HG03175 (cell line): ENCODE measurements around the gene TUBGCP2.
"Not testable (repeated sequence)": the region's sequence is repeated elsewhere in the genome, so short reads cannot be mapped to it uniquely, and the experiment has no call there.

ENCODE experiments used
- ATAC-seq: cut with Tn5 transposase; IDR thresholded peaks from one replicate; pipeline ENCODE4 v1.9.1; 2021; ENCODE audit warnings: mild to moderate bottlenecking, moderate library complexity; ENCODE audit not compliant: unreplicated experiment

The TUBGCP2 gene

GRCh38 chr10:133325440-133326222 lies 17.0 kb upstream of the TUBGCP2 start:
- no peak for ATAC-seq

DNA sequence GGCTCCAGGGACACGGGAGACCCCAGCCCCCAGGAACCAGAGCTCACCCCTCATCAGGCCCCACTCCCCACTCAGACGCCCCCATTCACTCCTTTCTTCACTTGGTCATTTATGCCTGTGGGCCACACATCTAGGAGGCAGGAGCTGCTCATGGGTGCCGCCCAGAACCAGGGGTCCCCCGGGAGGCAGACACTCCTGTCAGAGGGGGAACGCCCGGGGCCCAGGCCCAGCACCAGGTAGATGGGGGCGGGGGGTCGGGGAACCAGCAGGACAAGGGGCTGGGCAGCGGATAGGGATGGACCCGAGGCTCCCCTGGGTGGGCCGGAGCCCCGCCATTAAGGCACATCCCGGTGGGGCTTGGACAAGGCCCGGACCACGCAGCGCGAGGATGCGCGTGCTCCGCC lies 16.2 kb upstream of the TUBGCP2 start:
- no peak for ATAC-seq

- no peak for ATAC-seq
Measured at GRCh38 chr10:133324198-133324792, 15.6 kb upstream of the TUBGCP2 start.

GRCh38 chr10:133322064-133322709 lies 13.5 kb upstream of the TUBGCP2 start:
- ATAC-seq, result not testable (repeated sequence)

DNA sequence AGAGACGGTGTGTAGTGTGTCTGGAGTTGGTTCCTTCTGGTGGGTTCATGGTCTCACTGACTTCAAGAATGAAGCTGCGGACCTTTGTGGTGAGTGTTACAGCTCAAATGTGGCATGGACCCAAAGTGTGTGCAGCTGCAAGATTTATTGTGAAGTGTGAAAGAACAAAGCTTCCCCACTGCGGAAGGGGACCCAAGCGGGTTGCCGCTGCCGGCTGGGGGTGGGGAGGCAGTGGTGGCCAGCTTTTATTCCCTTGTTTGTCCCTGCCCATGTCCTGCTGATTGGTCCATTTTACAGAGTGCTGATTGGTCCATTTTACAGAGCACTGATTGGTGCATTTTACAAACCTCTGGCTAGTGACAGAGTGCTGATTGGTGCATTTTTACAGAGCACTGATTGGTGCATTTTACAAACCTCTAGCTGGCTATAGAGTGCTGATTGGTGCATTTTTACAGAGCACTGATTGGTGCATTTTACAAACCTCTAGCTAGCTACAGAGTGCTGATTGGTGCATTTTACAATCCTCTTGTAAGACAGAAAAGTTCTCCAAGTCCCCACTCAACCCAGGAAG lies 12.3 kb upstream of the TUBGCP2 start:
- ATAC-seq, result not testable (repeated sequence)

DNA sequence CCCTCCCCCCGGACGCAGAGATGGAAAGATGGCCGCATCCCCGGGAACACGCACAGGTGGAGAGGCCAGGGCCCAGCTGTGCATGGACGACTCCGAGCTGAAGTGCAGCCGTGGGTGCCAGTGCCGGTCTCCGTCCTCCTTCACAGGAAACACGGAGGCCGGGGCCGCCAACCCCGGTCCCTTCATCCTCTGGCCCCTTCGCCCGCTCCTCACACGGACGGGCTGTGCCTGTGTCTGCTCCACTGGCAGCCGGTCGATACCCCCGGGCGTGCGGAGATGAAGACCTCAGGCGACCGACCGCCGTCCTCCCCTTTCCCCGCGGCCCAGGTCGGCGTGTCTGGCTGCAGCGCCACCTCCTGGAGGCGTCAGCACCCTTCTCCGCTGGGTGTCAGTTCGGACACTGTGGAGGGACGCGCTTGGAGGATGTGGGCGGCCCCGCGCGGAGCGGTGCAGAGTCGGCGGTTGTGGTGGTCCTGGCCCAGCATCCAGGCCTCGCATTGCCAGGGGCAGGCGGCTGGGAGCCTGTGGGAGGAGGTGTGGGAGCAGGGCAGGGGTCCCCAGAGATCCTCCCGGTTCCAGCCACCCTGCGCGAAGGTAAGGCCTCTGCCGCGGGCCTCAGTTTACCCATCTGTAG lies 9.9 kb upstream of the TUBGCP2 start:
- peak; percentile 82 for ATAC-seq

GRCh38 chr10:133316732-133317131 lies 8.1 kb upstream of the TUBGCP2 start:
- ATAC-seq, result no peak

DNA sequence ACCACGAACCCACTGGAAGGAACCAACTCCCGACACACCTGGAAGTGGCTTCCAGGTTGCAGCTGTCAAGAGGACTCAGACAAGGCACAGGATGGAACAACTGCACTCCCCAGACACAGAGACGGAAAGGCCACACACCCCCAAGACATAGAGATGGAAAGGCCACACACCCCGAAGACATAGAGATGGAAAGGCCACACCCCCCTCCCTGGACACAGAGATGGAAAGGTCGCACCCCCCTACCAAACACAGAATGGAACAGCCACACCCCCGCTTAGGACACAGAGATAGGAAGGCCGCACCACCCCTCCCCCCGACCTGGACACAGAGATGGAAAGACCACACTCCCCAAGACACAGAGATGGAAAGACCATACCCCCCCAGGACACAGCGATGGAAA lies 7.6 kb upstream of the TUBGCP2 start:
- no peak for ATAC-seq

- no peak for ATAC-seq
Measured at GRCh38 chr10:133315847-133316246, 7.2 kb upstream of the TUBGCP2 start.

GRCh38 chr10:133314911-133315310 lies 6.2 kb upstream of the TUBGCP2 start:
- ATAC-seq, result no peak

DNA sequence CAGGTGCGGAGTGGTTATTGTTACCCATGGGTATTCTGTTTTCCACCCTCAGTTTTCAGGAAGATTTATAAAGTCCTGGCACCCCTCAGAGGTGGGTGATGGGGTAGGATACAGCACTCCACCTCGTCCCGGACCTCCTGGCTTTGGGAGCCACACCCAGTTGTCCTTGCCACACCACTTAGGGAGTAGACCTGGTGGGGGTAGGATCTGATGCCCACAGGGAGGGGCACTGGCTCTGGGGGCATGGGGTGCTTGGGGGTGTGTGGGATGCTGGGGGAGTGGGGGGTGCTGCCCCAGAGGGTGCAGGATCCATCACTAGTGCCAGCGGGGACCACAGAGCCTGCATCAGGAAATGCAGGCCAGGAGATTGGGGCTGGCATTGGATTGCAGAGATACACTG lies 4.5 kb upstream of the TUBGCP2 start:
- ATAC-seq, result no peak

DNA sequence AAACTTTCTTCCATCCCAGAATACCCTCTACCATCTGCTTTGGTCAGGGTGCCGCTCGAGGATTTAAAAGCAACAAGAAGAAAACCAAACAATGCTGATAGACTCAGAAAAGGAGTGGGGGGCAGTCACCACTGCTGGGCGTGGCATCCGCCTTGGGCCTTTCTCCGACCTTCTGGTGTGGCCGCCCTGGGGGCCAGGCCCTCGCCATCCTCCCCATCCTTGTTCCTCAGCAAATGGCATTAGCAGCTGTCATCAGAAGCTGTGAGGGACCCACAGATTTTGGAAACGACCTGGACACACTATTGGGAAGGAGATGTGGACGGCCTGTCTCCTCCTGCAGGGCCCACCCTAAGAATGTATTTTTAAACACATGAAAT lies 4.1 kb upstream of the TUBGCP2 start:
- no peak for ATAC-seq

GRCh38 chr10:133312016-133312768 lies 3.5 kb upstream of the TUBGCP2 start:
- no peak for ATAC-seq

- ATAC-seq, result no peak
Measured at GRCh38 chr10:133311570-133311969, 2.9 kb upstream of the TUBGCP2 start.

GRCh38 chr10:133310789-133311188 lies 2.1 kb upstream of the TUBGCP2 start:
- ATAC-seq, result no peak

GRCh38 chr10:133310399-133310755 lies 1.7 kb upstream of the TUBGCP2 start:
- no peak for ATAC-seq

DNA sequence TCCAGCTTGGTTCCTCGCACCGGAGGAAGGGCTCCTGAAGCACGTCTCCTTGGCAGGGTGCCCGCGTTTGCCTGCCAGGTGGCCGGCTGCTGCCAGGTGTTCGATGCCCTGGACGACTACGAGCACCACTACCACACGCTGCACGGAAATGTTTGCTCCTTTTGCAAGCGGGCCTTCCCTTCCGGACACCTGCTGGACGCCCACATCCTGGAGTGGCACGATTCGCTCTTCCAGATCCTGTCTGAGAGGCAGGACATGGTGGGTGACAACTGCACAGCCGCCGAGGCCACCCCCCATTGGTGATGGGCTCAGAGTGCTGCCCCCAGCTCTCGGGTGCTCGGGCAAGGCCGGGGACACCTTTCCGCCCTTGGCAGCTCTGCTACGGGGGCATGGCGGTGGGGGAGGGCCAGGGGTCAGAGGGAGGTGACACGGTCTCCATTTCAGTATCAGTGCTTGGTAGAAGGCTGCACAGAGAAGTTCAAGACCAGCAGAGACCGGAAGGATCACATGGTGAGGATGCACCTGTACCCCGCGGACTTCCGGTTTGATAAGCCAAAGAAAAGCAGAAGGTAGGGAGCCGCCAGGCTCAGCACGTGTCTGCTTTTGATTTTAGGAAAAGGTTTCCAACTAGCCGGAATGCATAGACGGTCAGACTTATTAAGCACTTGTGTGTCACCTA lies 1.2 kb upstream of the TUBGCP2 start:
- ATAC-seq, result no peak

DNA sequence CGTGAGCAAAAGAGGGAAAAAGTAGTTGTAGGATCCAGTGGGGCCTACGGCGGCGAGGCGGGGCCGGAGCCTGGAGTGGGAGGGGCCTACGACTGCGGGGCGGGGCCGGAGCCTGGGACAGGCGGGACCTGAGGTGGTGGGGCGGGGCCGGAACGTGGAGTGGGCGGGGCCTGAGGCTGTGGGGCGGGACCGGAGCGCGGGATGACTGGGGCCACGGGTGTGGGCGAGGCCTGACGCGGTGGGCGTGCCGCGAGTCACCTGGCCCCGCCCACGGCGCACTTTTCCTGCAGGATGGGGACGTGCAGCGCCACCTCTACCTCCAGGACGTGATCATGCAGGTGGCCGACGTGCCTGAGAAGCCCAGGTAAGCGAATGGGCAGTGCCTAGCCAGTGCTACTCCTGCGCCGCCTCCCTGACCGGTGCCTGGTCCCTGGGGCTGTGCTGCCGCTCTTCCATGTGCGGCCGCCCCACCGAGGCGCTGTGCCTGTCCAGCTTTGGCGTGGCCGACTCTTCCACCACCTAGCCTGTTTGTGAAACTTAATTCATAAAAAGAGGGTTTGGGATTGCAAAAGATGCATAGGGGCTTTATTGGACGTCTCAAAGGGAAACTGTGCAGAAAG lies 538 bp upstream of the TUBGCP2 start:
- peak; percentile 72 for ATAC-seq

- peak; percentile 52 for ATAC-seq
Measured at GRCh38 chr10:133307776-133308420, 774 bp downstream of the TUBGCP2 start.
